C1 segment of cervical spinal cord (tissue), 14 donors: Measurements from ENCODE around the gene CLIC3.

Experiments used
- DNase-seq, 14 donors: peaks; one replicate each; lab custom pipeline; 2025; lab: John Stamatoyannopoulos, UW

Gene CLIC3

DNA sequence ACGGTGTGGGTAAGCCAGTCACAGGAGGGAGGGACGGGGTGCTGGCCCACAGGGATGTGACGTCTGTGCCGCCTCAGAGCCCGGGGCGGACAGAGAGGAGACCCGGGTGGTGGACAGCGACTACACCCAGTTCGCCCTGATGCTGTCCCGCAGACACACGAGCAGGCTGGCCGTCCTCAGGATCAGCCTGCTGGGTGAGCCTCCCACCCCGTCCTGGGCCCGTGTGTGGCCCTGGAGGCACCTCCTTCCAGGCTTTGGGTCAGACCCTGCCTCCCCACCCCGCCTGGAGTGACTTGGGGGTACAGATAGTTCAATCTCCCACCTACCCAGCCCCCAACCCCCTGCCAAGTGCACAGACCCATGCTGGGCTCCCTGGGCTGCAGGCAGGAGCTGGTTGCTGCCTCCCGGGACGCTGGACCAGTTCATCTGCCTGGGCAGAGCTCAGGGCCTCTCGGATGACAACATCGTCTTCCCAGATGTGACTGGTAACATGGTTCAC, 42.5 kb downstream of the CLIC3 start:
- no peak for DNase-seq

DNA sequence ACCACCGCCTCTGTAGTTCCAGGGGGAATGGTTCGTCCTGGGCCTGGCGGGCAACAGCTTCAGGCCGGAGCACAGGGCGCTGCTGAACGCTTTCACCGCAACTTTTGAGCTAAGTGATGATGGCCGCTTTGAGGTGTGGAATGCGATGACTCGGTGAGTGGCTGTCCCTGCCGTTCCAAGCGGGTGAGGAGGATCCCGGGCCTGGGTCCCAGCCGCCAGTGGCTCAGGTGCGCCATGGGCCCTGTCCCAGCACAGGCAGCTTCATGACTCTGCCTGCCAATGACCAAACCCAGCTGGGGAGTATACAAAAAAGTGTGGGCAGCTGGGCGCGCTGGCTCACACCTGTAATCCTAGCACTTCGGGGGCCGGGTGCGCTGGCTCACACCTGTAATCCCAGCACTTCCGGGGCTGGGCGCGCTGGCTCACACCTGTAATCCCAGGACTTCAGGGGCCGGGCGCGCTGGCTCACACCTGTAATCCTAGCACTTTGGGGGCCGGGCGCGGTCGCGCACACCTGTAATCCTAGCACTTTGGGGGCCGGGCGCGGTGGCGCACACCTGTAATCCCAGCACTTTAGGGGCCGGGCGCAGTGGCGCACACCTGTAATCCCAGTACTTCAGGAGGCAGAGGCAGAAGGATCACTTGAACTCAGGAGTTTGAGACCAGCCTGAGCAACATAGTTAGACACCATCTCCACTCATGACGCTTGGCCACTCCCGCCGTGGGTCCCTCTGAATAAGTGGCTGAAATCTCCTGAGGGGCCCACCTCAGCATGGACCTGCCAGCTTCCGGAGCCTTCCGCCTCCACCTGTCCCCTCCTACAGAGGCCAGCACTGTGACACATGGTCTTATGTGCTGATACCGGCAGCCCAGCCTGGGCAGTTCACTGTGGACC, 43.2 kb downstream of the CLIC3 start:
- DNase-seq = no peak

DNA sequence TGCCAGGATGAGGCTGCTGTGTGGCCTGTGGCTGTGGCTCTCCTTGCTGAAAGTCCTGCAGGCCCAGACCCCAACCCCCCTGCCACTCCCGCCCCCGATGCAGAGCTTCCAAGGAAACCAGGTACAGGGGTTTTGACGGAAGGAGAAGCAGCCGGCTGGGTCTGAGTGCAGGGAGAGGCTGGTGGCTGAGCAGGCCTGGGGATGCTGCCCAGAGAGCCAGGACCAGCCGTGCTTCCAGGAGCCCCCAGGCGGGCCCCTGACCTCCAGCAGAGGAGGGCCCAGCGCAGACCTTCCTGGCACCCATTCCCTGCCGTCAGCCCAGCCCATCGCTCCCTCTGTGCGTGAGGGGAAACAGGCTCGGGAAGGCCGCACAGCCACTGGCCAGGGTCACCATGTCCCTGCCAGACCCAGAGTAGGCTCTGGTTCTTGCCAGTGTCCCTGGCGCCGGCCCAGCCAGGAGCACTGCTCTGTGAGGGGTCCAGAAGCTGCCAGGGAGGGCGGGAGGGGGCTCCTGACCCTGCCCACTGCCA, 44.0 kb downstream of the CLIC3 start:
- DNase-seq = peak in 8 of 14 donors; percentile 24 to 75 (median 50)

DNA sequence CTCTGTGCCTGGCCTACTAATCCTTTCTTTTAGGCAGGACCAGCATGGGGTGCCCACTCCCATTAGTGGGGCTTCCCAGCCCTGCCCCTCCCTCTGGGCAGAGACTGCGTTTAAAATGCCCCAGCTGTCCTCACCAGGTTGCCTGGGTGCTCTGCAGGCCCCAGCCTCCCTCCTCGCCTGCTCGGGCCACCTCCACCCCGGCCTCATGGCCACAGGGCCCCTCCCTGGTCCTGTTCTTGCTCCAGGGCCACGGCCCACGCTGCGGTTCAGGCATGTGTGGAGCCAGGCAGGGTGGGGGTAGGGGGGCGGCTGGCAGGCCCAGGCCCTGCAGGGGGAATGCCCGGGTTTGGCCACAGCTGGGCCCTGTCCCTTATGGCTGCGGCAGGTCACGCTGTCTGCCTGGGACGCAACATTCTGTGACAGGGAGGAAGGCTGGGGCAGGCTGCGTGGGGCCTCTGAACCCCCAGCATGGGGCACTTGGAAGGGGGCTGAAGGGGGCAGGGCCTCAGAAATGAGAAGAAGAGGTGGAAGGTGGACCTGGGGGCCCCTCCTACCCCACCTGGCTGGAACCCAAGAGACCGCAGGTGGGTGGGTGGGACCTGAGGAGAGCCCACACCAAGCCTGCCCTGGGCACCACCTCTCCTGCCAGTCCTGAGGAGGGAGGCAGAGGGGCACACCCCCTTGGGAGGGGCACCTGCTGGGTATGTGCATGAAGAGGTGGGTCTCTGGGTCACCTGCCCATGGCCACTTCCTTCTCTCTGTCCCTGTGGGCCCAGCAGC, 44.6 kb downstream of the CLIC3 start, which contains the start of gene LCN12:
LCN12 (plus strand) TSS at position 733 of the 780 bp plus-strand sequence. CDS start 55 bp downstream, outside the sequence.
- DNase-seq = no peak

DNA sequence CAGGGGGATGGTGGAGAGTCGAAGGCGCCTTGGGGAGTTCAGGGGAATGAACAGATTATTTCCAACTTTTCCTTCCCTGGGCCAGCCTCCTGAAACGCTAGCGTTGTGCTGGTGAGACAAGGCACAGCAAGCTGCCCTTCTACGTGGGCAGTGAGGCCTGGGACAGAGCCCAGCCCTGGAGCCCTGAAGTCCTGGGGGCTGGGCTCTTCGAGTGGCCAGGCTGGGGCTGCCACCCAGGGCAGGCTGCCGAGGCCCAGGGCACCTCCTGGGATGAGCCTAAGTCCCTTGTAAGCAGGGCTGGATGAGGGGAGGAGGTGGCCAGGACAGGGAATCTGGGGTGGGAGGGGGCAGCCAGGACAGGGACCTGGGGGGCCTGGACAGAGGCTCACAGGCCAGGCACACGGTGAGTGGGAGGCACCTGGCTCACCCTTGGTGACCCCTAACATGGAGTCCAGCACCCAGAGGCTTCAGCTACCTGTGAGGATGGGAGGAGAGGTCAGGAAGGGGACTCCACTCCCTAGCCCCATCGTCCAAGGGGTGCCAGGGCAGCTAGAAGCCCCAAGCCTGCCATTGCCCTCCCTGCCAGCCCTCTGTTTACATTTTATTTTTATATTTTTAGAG, 45.6 kb downstream of the CLIC3 start:
- peak in 4 of 14 donors; percentile 46 to 63 (median 58) for DNase-seq

DNA sequence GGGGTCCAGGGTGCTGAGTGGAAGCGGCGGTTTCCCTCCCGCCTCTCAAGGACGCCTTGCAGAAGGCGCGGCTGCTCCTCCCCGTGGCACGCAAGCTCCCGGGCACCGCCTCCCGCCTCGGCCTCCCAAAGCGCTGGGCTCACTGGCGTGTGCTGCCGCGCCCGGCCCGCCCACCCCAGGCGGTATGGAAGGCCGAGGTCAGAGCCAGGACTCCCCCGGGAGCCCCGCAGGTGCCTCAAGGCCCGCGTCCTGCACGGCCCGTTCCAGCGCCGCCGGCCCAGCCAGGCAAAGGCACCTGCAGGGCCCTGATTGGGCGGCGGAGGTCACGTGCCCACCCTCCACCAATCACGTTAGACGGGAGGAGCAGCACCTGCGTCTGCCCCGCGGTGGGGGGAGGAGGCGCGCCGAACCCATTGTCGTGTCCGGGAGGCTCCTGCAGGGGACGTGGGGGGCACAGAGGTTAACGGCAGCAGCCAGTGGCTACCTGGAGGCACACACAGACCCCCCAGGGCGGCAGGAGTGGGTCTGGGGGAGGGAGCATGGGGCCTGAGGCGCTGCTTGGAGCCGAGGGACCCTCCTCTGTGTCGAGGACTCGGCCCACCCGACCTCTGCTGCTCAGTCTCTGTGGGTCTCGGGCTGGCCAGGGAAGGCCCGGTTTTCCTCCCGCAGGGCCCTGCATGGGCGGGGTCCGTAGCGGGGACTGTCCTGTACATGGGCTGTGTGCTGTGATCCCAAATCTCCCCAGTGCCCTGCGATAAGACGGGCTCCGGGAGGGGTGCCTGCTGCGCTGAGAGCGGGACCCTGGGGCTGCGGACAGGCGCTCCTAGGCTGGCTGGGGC, 46.3 kb downstream of the CLIC3 start:
- peak; percentile 72 to 96 (median 92) for DNase-seq

DNA sequence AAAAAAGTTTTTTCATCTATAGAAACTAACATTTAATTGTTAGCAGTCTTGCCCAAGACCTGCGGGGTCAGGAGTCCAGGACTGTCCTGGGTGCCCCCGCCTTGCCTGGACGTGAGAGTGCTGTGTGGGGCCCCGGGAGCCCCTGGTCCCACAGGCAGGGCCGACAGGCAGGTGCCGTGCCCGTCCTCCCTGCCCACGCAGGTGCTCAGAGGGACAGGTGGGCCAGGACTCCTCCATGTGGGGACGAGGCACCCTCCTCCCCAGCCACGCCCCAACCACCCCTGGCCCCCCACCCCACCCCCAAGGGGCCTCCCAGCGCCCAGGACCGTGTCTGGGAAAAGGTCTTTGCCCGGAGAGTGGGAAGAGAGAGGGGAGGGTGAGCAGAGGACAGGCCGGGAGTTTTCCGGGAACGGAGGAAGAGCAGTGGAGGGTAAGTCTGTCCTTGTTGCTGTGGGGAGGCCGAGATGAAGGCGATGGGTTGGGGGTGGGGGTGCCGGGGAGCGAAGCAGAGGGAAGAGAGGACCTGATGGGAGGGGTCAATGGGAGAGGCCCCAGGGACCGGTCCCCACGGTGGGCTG, 47.0 kb downstream of the CLIC3 start:
- DNase-seq = peak in 1 of 14 donors; percentile 67

DNA sequence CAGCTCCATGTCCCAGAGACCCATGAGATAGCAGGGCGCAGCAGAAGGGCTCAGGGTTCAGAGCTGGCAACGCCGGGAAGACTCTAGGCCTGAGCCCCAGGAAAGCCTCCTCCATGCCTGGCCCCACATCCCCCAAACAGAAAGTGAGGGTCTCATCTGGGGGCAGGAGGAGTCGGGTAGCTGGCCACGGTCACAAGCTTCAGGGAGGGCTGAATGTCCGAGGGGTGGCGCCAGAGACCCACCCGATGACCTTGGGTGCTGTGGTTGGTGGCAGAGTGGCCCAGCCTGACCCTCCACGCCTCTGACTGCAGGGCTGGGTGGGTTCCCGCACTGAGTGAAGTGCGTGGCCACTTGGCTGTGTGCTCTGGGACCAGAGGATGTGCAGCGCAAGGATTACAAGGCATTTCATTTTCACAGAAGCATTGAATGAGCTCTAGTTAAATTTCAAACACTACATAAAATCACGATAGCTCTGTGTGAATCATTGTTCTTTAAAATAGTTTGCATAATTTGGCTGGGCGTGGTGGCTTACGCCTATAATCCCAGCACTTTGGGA, 48.3 kb downstream of the CLIC3 start:
- peak in 11 of 14 donors; percentile 30 to 77 (median 63) for DNase-seq

DNA sequence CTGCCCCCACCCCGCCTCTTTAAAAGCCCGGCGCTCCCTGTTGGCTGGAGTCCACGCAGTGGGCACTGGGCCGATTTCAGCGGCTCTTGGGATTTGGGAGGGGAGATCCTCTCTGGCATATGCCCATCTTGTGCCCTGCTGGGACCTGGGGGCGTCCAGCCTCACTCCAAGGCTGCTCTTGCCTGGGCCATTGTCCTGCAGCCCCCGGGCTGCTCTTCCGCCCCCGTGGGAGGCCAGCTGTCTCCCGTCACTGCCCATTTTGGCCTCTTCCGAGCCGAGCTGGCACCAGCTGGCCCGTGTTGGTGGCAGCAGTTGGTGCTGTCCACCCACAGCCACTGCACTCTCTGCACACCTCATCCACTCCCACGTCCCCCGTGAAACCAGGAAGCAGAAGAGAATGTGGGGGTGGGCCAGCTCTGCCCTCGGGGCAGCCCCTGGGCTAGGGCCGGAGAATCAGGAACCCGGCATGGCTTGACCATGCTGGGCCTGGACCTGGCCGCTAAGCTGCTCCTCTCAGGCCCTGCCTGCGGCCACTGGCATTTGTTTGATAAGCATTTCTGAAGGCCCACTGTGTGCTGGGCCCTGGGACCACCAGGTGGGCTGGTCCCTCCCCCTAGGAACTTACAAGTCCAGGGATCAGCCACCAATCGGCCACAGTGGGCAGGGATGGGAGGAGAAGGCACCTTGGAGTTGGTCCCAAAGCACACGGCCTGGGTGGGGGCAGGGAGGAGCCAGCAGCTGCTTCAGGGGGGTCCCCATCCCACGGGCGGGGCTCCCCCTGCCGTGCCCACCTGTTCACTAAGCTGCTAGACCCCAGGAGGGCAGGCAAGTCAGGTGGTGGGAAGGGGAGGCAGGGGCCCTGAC, 49.1 kb downstream of the CLIC3 start:
- peak in 7 of 14 donors; percentile 29 to 76 (median 49) for DNase-seq

DNA sequence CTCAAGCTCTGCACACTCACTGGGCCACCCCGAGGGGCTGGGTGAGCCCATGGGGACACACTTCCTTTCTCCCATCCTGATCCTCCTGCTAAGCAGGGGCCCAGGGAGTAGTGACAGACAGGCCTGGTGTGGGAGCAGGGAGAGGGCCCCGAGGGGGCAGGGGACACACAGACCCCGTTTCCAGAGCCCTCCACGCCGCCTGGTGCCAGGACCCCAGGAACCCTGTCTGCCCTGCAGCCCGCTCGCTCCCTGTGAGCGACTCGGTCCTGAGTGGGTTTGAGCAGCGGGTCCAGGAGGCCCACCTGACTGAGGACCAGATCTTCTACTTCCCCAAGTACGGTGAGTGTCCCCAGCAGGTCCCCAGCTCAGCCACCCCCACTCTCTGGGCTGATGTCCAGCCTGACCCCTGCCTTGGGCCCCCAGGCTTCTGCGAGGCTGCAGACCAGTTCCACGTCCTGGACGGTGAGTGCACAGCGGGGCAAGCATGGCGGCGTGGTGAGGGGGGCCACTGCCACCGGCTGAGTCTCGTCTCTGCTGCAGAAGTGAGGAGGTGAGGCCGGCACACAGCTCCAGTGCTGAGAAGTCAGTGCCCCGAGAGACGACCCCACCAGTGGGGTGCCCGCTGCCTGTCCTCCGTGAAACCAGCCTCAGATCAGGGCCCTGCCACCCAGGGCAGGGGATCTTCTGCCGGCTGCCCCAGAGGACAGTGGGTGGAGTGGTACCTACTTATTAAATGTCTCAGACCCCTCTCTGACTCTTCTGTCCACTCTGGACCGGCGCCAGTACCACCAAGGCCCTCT, 49.9 kb downstream of the CLIC3 start:
- DNase-seq = peak in 2 of 14 donors; percentile 33 to 50

DNA sequence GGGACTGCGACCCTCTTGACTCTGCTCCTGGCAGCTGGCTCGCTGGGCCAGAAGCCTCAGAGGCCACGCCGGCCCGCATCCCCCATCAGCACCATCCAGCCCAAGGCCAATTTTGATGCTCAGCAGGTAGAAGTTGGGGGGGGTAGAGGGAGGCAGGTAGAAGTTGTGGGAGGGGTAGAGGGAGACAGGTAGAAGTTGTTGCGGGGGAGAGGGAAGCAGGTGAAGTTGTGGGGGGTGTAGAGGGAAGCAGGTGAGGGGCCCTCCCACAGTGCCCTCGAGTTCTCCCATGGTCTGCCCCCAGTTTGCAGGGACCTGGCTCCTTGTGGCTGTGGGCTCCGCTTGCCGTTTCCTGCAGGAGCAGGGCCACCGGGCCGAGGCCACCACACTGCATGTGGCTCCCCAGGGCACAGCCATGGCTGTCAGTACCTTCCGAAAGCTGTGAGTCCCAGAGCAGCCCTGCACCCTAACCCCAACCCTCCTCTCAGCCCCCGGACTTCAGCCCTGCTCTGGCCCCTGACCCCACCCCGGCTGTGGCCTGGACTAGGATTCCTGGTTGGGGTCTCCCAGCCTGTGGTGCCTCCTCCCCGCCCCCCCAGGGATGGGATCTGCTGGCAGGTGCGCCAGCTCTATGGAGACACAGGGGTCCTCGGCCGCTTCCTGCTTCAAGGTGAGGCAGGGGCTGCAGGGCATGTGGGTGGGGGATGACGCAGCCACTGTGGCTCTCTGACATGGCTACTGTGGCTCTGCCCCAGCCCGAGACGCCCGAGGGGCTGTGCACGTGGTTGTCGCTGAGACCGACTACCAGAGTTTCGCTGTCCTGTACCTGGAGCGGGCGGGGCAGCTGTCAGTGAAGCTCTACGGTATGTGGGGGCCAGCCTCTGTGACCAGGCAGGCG, 50.8 kb downstream of the CLIC3 start:
- DNase-seq = no peak
